ENCODE data around the gene TGFB1.

TGFB1 gene

GRCh38 chr19:41339936-41340335 lies 13.8 kb downstream of the TGFB1 start:
- DNase-seq, result no peak

GRCh38 chr19:41335467-41335866 lies 18.3 kb downstream of the TGFB1 start:
- DNase-seq, result no peak

- no peak for DNase-seq
Observed at GRCh38 chr19:41334793-41335192, 18.9 kb downstream of the TGFB1 start.

DNA sequence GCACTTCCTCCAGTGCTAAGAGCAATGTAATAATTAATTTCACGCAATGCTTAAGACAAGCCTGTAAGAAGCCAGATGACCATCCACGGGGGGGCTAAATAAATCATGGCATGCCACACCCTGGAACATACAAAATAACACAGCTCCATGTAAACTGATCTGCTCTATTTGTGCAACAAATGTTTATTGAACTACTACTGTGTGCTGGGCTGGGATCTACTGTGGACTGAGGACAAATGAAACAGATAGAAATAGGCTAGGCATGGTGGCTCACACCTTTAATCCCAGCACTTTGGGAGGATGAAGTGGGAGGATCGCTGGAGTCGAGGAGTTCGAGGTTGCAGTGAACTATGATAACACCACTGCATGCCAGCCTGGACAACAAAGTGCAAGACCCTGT lies 21.3 kb downstream of the TGFB1 start:
- DNase-seq, result no peak

- DNase-seq, result no peak
Observed at GRCh38 chr19:41332000-41332399, 21.7 kb downstream of the TGFB1 start.

DNA sequence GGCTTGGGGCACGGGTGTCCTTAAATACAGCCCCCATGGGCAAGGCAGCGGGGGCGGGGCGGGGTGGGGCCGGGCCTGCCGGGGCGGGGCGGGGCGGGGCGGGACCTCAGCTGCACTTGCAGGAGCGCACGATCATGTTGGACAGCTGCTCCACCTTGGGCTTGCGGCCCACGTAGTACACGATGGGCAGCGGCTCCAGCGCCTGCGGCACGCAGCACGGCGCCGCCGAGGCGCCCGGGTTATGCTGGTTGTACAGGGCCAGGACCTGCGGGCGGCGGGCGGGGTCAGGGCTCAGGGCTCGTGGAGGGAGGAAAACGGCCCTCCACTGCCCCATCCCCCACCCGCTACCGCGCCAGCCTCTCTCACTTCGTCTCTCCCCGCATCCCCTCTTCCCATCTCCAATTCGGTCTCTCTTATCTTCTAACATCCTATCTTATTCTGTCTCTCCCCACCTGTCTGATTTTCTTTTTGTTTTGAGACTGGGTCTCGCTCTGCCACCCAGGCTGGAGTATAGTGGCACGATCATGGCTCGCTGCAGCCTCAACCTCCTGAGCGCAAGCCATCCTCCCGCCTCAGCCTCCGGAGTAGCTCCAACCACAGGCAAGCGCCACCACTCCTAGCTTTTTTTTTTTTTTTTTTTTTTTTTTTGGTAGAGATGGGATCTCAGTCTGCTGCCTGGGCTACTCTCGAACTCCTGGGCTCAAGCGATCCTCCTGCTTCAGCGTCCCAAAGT lies 22.6 kb downstream of the TGFB1 start:
- no peak for DNase-seq

DNA sequence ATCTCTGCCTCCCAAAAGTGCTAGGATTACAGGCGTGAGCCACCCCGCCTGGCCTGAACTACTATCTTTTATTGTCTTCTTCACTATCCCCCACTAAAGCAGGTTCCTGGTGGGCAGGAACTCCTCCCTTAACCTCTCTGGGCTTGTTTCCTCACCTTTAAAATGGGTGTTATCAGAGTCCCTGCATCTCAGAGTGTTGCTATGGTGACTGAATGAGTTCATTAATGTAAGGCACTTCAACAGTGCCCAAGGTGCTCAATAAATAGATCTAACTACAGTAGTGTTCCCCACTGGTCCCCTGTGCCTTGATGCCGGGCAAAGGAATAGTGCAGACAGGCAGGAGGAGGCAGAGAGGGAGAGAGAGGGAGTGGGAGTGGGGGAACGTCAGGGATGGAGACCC lies 23.2 kb downstream of the TGFB1 start:
- DNase-seq, result no peak

DNA sequence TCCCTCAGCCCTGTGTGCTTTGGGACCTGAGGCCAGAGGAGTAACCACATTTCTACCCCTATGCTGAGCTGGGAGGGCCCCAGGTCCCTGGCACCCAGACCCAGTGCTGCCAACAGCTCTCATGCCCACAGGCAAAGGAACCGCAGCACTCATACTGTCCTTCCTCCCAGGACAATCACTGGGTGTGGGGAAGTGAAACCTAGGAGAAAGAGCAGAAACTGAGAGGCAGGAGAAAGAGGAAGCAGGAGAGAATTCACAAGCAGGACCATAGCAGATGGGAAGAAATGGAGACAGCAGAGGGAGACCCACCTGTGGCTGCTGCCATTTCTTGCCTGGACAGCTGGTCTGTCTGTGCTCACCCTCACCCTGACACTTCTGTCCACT lies 24.9 kb downstream of the TGFB1 start:
- no peak for DNase-seq

GRCh38 chr19:41328157-41328841 lies 25.4 kb downstream of the TGFB1 start:
- no peak for DNase-seq

DNA sequence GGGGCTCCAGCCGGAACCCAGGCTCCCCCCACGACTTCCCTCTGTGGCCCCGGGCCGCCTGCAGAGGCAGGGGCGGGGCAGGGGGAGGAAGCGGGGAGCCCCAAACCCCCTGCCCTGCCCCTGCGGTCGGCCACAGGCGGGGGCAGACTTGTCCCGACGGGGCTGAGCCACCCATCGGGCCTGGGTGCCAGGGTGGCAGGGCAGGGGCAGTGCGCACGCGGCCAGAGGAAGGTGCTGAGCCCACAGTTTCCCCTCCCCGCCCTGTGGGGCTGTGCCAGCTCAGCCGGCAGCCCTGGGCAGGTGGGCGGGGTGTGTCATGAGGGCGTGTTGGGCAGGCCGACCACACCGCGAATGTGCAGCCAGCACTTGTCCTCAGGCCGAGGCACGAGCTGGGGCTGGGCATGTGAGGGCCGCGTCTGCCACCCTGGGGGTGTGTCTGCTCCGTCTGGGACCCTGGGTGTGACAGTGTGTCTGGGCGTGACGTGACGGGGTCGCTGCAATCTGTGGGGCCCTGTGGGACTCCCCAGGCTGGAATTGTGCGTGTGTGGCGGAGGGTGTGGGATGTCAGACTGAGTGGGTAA lies 26.1 kb downstream of the TGFB1 start:
- no peak for DNase-seq

GRCh38 chr19:41327076-41327575 lies 26.6 kb downstream of the TGFB1 start:
- DNase-seq, result no peak

DNA sequence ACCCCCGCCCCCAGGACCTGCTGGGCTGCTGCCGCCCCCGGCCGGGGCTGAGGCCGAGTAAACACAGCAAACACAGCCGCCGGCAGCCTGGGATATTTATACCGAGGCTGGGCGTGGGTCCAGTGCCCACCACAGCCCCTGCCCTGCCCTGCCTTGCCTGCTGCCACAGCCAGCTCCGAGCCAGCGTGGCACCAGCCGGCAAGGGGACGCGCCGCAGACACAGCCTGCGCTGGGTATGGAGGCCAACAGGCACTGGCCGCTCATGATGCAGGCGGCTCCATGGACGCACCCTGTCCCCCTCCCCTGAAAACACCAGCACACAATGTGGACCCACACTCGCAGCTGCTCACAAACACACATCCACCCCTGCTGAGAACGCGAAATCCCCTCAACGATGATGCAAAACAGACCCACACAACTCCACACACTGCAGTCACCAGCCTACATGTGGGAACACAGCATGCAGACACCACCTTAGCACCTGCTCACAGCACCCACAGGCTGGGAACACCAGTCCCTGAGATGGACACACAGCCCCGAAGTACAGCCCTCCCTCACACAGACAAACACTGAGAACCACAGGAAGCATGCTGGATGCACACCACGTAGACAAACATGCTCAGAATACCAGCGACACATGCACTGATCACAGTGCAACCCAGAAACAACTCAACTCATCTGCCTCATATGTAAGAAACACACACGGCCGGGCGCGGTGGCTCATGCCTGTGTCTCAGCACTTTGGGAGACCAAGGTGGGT lies 27.6 kb downstream of the TGFB1 start:
- no peak for DNase-seq

DNA sequence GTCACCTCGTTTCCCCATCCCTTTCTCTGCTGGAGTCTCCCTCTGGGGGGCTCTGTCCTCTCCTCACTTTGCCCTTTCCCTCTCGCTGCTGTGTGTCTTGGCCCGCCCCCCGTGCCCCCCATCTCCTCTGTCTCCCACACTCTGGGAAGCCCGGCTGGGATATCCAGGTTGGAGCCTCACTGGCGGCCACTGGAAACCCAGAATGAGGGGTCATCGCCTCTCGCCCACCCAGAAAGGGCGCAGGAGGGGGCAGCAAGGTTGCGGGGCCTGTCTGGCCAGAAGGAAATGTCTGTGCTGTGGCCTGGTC lies 28.1 kb downstream of the TGFB1 start:
- no peak for DNase-seq

DNA sequence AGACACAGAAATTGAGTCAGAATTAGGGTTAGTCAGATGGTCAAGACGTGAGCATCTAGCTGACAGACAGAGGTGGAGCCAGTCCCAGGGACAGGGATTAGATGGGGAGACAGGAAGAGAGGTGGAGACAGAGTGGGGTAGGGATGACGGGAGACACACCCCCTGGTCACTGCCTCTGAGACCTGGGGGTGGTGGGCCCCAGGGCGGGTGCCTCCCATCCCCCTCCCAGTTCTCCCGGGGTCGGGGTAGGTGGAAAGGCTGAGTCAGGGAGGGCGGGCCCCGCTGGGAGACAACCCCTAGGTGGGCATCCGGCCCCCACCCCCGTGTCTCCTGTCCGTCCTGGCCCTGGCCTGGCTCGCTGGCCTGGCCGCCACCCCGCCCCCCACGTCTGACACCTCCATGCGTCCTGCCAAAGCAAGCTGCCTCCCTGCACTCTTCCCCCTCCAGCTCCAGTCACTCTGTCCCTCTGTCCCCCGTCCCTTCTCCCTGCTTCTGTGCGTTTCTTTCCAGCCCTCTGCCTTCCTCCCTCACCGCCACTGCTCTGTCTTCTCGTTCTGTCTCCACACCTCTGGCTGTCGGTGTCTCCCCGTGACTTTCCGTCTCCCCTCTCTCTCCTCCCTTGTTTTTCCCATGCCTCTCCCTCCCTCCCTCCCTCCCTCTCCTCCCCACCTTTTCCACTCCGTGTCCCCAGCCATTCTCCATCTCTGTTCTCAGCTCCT lies 28.6 kb downstream of the TGFB1 start:
- no peak for DNase-seq

GRCh38 chr19:41324231-41324702 lies 29.5 kb downstream of the TGFB1 start:
- DNase-seq, result no peak

GRCh38 chr19:41323430-41324125 lies 30.1 kb downstream of the TGFB1 start:
- DNase-seq, result no peak

DNA sequence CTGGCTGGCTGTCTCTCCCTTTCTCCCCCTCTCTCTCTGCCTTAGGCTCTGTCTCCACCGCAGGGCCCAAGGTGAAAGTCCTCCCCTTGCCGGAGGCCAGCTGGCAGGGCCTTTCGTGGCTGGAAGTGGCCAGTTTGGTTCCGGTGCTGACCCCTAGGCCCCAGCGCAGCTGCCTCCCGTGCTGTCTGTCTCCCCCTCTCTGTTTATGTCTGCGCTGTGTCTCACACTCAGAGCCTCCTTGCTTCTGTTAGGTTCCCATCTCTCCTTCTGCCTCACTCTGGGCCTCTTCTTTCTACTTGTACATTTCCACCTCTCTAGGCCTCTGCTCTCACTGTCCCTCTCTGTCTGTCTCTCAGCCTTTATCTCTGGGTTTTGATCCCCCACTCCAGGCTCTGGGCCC lies 30.7 kb downstream of the TGFB1 start:
- DNase-seq, result no peak

DNA sequence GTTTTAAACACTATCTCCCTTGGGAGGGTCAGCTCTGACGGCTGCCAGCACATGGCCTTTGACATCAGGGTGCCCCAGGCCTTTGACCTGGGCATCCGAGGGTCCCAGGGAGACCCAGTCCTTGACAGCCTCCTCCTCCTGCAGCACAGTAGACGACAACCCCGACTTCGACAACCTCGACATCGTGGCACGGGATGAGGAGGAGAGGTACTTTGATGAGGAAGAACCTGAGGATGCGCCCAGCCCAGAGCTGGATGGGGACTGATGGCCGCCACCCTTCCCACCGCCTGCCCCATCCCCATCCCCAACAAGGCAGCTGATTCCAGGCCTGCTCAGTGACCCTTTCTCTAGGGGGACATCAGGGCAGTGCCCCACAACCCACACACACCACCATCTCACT lies 31.3 kb downstream of the TGFB1 start:
- DNase-seq, result no peak

- DNase-seq, result no peak
Observed at GRCh38 chr19:41321600-41322270, 32.0 kb downstream of the TGFB1 start.

DNA sequence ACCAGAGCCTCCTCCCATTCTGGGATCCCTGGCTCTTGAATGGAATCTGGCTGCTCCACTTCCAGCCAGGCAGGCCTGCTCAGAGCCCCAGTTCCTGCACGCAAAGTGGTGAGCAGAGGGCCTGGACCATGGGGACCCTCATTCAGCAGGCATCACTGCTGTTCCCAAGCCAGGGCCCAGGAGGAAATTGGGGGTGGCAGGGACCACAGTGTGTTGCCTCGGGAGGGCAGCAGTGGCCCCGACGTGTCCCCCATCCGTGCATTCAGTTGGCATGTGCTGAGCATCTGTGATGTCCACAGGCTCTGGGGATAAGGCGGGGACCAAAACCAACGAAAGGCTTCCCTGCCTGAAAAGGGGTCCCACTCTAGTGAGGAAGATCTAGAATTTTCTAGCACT lies 32.5 kb downstream of the TGFB1 start:
- no peak for DNase-seq

DNA sequence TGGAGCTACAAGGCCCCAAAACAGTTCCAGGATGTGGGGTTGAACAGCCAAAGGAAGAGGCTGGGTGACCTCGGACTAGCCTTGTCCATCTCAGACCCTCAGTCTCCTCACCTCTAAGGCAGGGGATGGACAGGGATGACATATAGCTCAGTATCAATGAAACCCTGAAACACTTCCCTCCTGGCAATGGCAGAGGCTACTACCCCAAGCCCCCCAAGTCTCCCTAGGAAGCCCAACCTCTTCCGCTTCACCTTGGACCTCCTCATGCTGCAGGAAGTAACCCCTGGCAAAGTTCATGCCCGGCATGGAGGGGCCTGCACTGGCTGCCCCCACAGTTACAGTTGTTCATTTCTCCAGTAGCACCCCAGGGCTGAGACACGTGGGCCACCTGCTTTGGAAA lies 33.2 kb downstream of the TGFB1 start:
- DNase-seq, result no peak

GRCh38 chr19:41320185-41320518 lies 33.6 kb downstream of the TGFB1 start:
- no peak for DNase-seq

Data from NCI-H2227 treated with DMSO at 0.1 percent for 48 hours (cell line).